ENCODE results near the gene PEAK1. TPM values are rescaled to one million over a fixed set of nuclear protein-coding genes. Genes with fewer than 3 reads are reported as not detected.

PEAK1 gene
- total RNA-seq, 6 experiments from 2014 or later = 85.6 to 110 (median 95.8) TPM

GRCh38 chr15:77327844-77328529, 91.9 kb downstream of the PEAK1 start:
- no peak for TF ChIP-seq CTCF (IDR thresholded peaks at IDR 0.05)
- Mint-ChIP-seq H3K4me3 (no peak overlapping the region), H3K27ac (no peak overlapping the region), H3K27me3 (ENCODE audit: insufficient read depth) (no peaks in the 10 kb centered on the region), H3K4me1 (ENCODE audit: low read depth) (peaks cover 49% of the 10 kb centered on the region), H3K36me3 (ENCODE audit: low read depth) (peaks cover 13% of the 10 kb centered on the region), H3K9me3 (no peaks in the 10 kb centered on the region)
- no peak for DNase-seq

GRCh38 chr15:77327168-77327567, 92.7 kb downstream of the PEAK1 start:
- TF ChIP-seq CTCF (IDR thresholded peaks at IDR 0.05) = no peak
- H3K27ac Mint-ChIP-seq = no peak overlapping the region; the same call in 1 of the 2 replicates
- H3K4me1 Mint-ChIP-seq (ENCODE audit: low read depth) = peaks cover 49% of the 10 kb centered on the region

GRCh38 chr15:77326366-77326765, 93.5 kb downstream of the PEAK1 start:
- no peak for DNase-seq
- H3K27ac Mint-ChIP-seq = no peak overlapping the region

More at GRCh38 chr15:77327168-77327567, 92.7 kb downstream of the PEAK1 start:
- no peak for DNase-seq
- Mint-ChIP-seq H3K9me3 (no peaks in the 10 kb centered on the region), H3K36me3 (ENCODE audit: low read depth) (peaks cover 16% of the 10 kb centered on the region), H3K27me3 (ENCODE audit: insufficient read depth) (no peaks in the 10 kb centered on the region; the same call in 1 of the 2 replicates), H3K4me3 (no peak overlapping the region)

GRCh38 chr15:77312523-77312922, 107.4 kb downstream of the PEAK1 start:
- peak; percentile 42 for DNase-seq
- H3K27ac Mint-ChIP-seq = peak overlapping the region; percentile 78
- peak overlapping the region; percentile 38 for H3K4me3 Mint-ChIP-seq
- H3K27me3 Mint-ChIP-seq (ENCODE audit: insufficient read depth) = no peaks in the 10 kb centered on the region
- peaks cover 74% of the 10 kb centered on the region for H3K4me1 Mint-ChIP-seq (ENCODE audit: low read depth)
- H3K9me3 Mint-ChIP-seq = no peaks in the 10 kb centered on the region
- peaks cover 6% of the 10 kb centered on the region for H3K36me3 Mint-ChIP-seq (ENCODE audit: low read depth)
- TF ChIP-seq CTCF (IDR thresholded peaks at IDR 0.05) = no peak

More at GRCh38 chr15:77326366-77326765, 93.5 kb downstream of the PEAK1 start:
- TF ChIP-seq CTCF (IDR thresholded peaks at IDR 0.05) = no peak
- Mint-ChIP-seq H3K9me3 (no peaks in the 10 kb centered on the region; the same call in 1 of the 2 replicates), H3K4me1 (ENCODE audit: low read depth) (peaks cover 51% of the 10 kb centered on the region), H3K36me3 (ENCODE audit: low read depth) (peaks cover 22% of the 10 kb centered on the region), H3K4me3 (no peak overlapping the region), H3K27me3 (ENCODE audit: insufficient read depth) (no peaks in the 10 kb centered on the region; the same call in 1 of the 2 replicates)

- TF ChIP-seq CTCF (IDR thresholded peaks at IDR 0.05) = no peak
- Mint-ChIP-seq H3K9me3 (no peaks in the 10 kb centered on the region), H3K4me3 (peak overlapping the region; percentile 58), H3K4me1 (ENCODE audit: low read depth) (peaks cover 70% of the 10 kb centered on the region), H3K27me3 (ENCODE audit: insufficient read depth) (no peaks in the 10 kb centered on the region), H3K27ac (peak overlapping the region; percentile 75), H3K36me3 (ENCODE audit: low read depth) (peaks cover 6% of the 10 kb centered on the region)
- DNase-seq = peak; percentile 31
Observed at GRCh38 chr15:77311618-77312398, 108.1 kb downstream of the PEAK1 start.
